AG09319 (cell line): ENCODE results near the gene SYNGR1.

Experiments used
- DNase-seq: peaks from one replicate; pipeline ENCODE4 v3.0.0-alpha.2; 2010; ENCODE audit warnings: low read depth; ENCODE audit errors: extremely low read depth
- CTCF ChIP-seq: IDR thresholded peaks from 2 replicates; pipeline ENCODE4 v1.5.1; 2011; ENCODE audit warnings: low read depth, mild to moderate bottlenecking, inconsistent platforms, low read length, moderate library complexity

SYNGR1 gene

GRCh38 chr22:39345231-39345630 is 4.6 kb upstream of the SYNGR1 start:
- TF ChIP-seq CTCF: no peak
- DNase-seq: no peak

- TF ChIP-seq CTCF: no peak
- no peak for DNase-seq
These were observed 784 bp upstream of the SYNGR1 start for GRCh38 chr22:39348909-39349505.

- TF ChIP-seq CTCF: no peak
- no peak for DNase-seq
These were observed 255 bp upstream of the SYNGR1 start for GRCh38 chr22:39349506-39349966.

GRCh38 chr22:39350757-39351688 is 1.2 kb downstream of the SYNGR1 start:
- no peak for DNase-seq
- no peak for TF ChIP-seq CTCF

GRCh38 chr22:39351689-39352214 is 2.0 kb downstream of the SYNGR1 start:
- no peak for TF ChIP-seq CTCF
- no peak for DNase-seq

- TF ChIP-seq CTCF: no peak
- no peak for DNase-seq
These were observed 2.6 kb downstream of the SYNGR1 start for GRCh38 chr22:39352306-39352891.
